Naive thymus-derived CD4-positive, alpha-beta T cell (primary cell): Measurements from ENCODE around the gene ZWILCH. TPM values are rescaled to one million over a fixed set of nuclear protein-coding genes. Genes with fewer than 3 reads are reported as not detected.
"Not testable (repeated sequence)": the region's sequence is repeated elsewhere in the genome, so short reads cannot be mapped to it uniquely, and the experiment has no call there.

Source experiments
- ATAC-seq: fragments of 150-1000 bp; cut with Tn5 transposase; 2 replicates; pipeline ENCODE4 v1.10.0; 2021; ENCODE audit warnings: mild to moderate bottlenecking, moderate library complexity
- CTCF ChIA-PET: fragments of 350-600 bp; sonication (Branson Sonifier 250); formaldehyde crosslinking; loops from one replicate; lab custom pipeline; 2021; ENCODE audit warnings: antibody characterized with exemption; lab: Charles Lee
- POLR2A ChIA-PET: fragments of 350-600 bp; sonication (Branson Sonifier 250); formaldehyde crosslinking; loops from one replicate; lab custom pipeline; 2021; ENCODE audit warnings: antibody characterized with exemption, inconsistent platforms; lab: Charles Lee
- DNase-seq, 9 donors: peaks; one replicate each; pipeline versions ENCODE4 v3.0.0 to v3.0.0-alpha.2; 2020 to 2022; ENCODE audit warnings: mixed read lengths in 1 of 9
- H3K27ac ChIP-seq: one replicate; pipeline ENCODE4 v1.7.0; 2013; ENCODE audit warnings: mild to moderate bottlenecking, low read depth, low read length, moderate library complexity
- H3K27me3 ChIP-seq, 2 donors: one replicate each; pipeline ENCODE4 v1.7.0; 2013; ENCODE audit warnings: low read length in 2 of 2, mild to moderate bottlenecking in 2 of 2, moderate library complexity in 2 of 2; ENCODE audit not compliant: control insufficient read depth in 2 of 2, insufficient read depth in 2 of 2
- H3K36me3 ChIP-seq, 3 experiments: 1 replicate in 2 of 3; 2 replicates in 1 of 3; pipeline ENCODE4 v1.7.0; 2013; ENCODE audit warnings: low read length in 3 of 3, mild to moderate bottlenecking in 3 of 3, moderate library complexity in 1 of 3; ENCODE audit not compliant: insufficient read depth in 3 of 3, control insufficient read depth in 2 of 3
- H3K4me1 ChIP-seq, 2 donors: one replicate each; pipeline ENCODE4 v1.7.0; 2013; ENCODE audit warnings: low read length in 2 of 2, mild to moderate bottlenecking in 2 of 2, moderate library complexity in 1 of 2; ENCODE audit not compliant: control insufficient read depth in 2 of 2, insufficient read depth in 2 of 2
- H3K4me3 ChIP-seq: 2 replicates; pipeline ENCODE4 v1.7.0; 2013; ENCODE audit warnings: mild to moderate bottlenecking, low read length
- H3K9me3 ChIP-seq, 3 experiments: 1 replicate in 2 of 3; 2 replicates in 1 of 3; pipeline ENCODE4 v1.7.0; 2013; ENCODE audit warnings: low read length in 3 of 3; ENCODE audit not compliant: control insufficient read depth in 2 of 3
- H3K27ac Mint-ChIP-seq, 9 donors: one replicate each; pipeline ENCODE4 v1.8.0; 2020 to 2022; ENCODE audit warnings: mixed read lengths in 9 of 9, mild to moderate bottlenecking in 8 of 9, moderate library complexity in 5 of 9, inconsistent platforms in 2 of 9
- H3K27me3 Mint-ChIP-seq, 5 donors: one replicate each; pipeline ENCODE4 v1.8.0; 2021 to 2022; ENCODE audit warnings: mixed read lengths in 5 of 5, mild to moderate bottlenecking in 1 of 5
- H3K36me3 Mint-ChIP-seq, 5 donors: one replicate each; pipeline ENCODE4 v1.8.0; 2020 to 2022; ENCODE audit warnings: mixed read lengths in 5 of 5, mild to moderate bottlenecking in 3 of 5, inconsistent platforms in 1 of 5
- H3K4me1 Mint-ChIP-seq, 7 donors: one replicate each; pipeline ENCODE4 v1.8.0; 2020 to 2022; ENCODE audit warnings: mixed read lengths in 7 of 7, mild to moderate bottlenecking in 3 of 7, inconsistent platforms in 1 of 7
- H3K4me3 Mint-ChIP-seq, 10 donors: one replicate each; pipeline ENCODE4 v1.8.0; 2020 to 2022; ENCODE audit warnings: mild to moderate bottlenecking in 10 of 10, mixed read lengths in 10 of 10, moderate library complexity in 6 of 10, inconsistent platforms in 2 of 10
- H3K9me3 Mint-ChIP-seq, 11 donors: one replicate each; pipeline ENCODE4 v1.8.0; 2020 to 2022; ENCODE audit warnings: mixed read lengths in 11 of 11, mild to moderate bottlenecking in 4 of 11, inconsistent platforms in 1 of 11, moderate library complexity in 1 of 11
- intact Hi-C, 2 donors: fragments of 100-400 bp; cut with micrococcal nuclease; formaldehyde crosslinking; loops; one replicate each; pipeline ENCODE4 v1.15.1; 2023
- polyA plus RNA-seq, 2 donors: library from polyadenylated mRNA; unstranded; fragments of 300-500 nt; fragmentation: Illumina TruSeq; gene quantifications; one replicate each; pipeline ENCODE4 v1.2.3, GENCODE V29; 2021
- total RNA-seq, 6 experiments: library from RNA in 5 of 6; stranded (reverse) in 5 of 6; gene quantifications; 1 replicate in 5 of 6; 2 replicates in 1 of 6; pipeline ENCODE4 v1.2.3 and lab custom pipeline; 2021 to 2026

ZWILCH gene
- total and polyA plus RNA-seq, 7 experiments from 2014 or later: 4.3 to 20.3 (median 6.0) TPM

- POLR2A ChIA-PET: no interaction called here
- H3K4me3 Mint-ChIP-seq: peak overlapping the region; percentile 90 to 100 (median 100)
- peaks cover 8 to 38% (median 35%) of the 10 kb centered on the region in 5 donors for H3K36me3 Mint-ChIP-seq
- no peaks in the 10 kb centered on the region for H3K9me3 Mint-ChIP-seq
- intact Hi-C loops: loop anchor here in 1 of 2 donors (5.0 to 10.0 kb wide), 4 partner anchors 1208 to 1775 kb away; partner anchors contain the start of genes FEM1B, PIAS1, RNU5A-1 and SPG21
- H3K4me3 ChIP-seq: peak overlapping the region; percentile 99
- no peaks in the 10 kb centered on the region for H3K27me3 ChIP-seq
- H3K9me3 ChIP-seq: no peaks in the 10 kb centered on the region
- peaks cover 19 to 32% of the 10 kb centered on the region in 2 donors for H3K4me1 ChIP-seq
- H3K27ac Mint-ChIP-seq: peak overlapping the region in 5 of 9 donors; percentile 51 to 97 (median 92)
- ATAC-seq: no peak
- peaks cover 16 to 60% (median 51%) of the 10 kb centered on the region in 3 experiments for H3K36me3 ChIP-seq
- CTCF ChIA-PET: interaction anchor here (0.6 kb wide), 1 partner anchor 1362 kb away, joined by 3 read pairs; no protein-coding TSS in a partner anchor
- H3K27me3 Mint-ChIP-seq: no peaks in the 10 kb centered on the region
- H3K27ac ChIP-seq: peak overlapping the region; percentile 93
- no peak for DNase-seq
- H3K4me1 Mint-ChIP-seq: peaks cover 25 to 72% (median 48%) of the 10 kb centered on the region in 7 donors
Measured at GRCh38 chr15:66502491-66502890, 2.6 kb upstream of the ZWILCH start.

- H3K27me3 Mint-ChIP-seq, H3K9me3 Mint-ChIP-seq, CTCF ChIA-PET, H3K27me3 ChIP-seq, ATAC-seq, DNase-seq, H3K9me3 ChIP-seq: not testable (repeated sequence)
- Histone ChIP-seq H3K27ac (peak overlapping the region; percentile 93), H3K4me3 (peak overlapping the region; percentile 99), H3K36me3 (peaks cover 12 to 59% (median 49%) of the 10 kb centered on the region in 3 experiments), H3K4me1 (peaks cover 14 to 28% of the 10 kb centered on the region in 2 donors)
- Mint-ChIP-seq H3K4me3 (peak overlapping the region; percentile 90 to 100 (median 100)), H3K27ac (peak overlapping the region in 7 of 9 donors; percentile 77 to 100 (median 97)), H3K36me3 (peaks cover 8 to 35% (median 31%) of the 10 kb centered on the region in 5 donors), H3K4me1 (peaks cover 24 to 65% (median 42%) of the 10 kb centered on the region in 7 donors)
- POLR2A ChIA-PET: interaction anchor here (0.6 to 3.0 kb wide), 7 partner anchors 9 to 211 kb away, joined by 3 to 31 read pairs (median 7); partner anchors contain the start of gene MAP2K1
- intact Hi-C loops: loop anchor here in 1 of 2 donors (5.0 to 10.0 kb wide), 4 partner anchors 1208 to 1774 kb away; partner anchors contain the start of genes FEM1B, PIAS1, RNU5A-1 and SPG21
Measured at GRCh38 chr15:66503041-66503648, 2.0 kb upstream of the ZWILCH start.

- Histone ChIP-seq H3K27me3 (no peaks in the 10 kb centered on the region), H3K4me1 (peaks cover 13 to 22% of the 10 kb centered on the region in 2 donors), H3K9me3 (no peaks in the 10 kb centered on the region), H3K36me3 (peaks cover 6 to 51% (median 41%) of the 10 kb centered on the region in 3 experiments), H3K4me3 (peak overlapping the region; percentile 99), H3K27ac (peak overlapping the region; percentile 93)
- DNase-seq (no peak), ATAC-seq (no peak)
- Mint-ChIP-seq H3K4me3 (peak overlapping the region; percentile 90 to 100 (median 100)), H3K36me3 (peaks cover 8 to 32% (median 29%) of the 10 kb centered on the region in 5 donors), H3K27me3 (no peaks in the 10 kb centered on the region), H3K4me1 (peaks cover 21 to 59% (median 41%) of the 10 kb centered on the region in 7 donors), H3K27ac (peak overlapping the region; percentile 92 to 100 (median 99)), H3K9me3 (no peaks in the 10 kb centered on the region)
- ChIA-PET CTCF (interaction anchor here (0.7 to 1.0 kb wide), 3 partner anchors 64 to 253 kb away, joined by 3 read pairs; no protein-coding TSS in a partner anchor), POLR2A (interaction anchor here (0.6 to 3.0 kb wide), 10 partner anchors 10 to 212 kb away, joined by 3 to 31 read pairs (median 6); partner anchors contain the start of gene MAP2K1)
- intact Hi-C loops: loop anchor here (1.0 to 10.0 kb wide), 8 partner anchors 117 to 1773 kb away; partner anchors contain the start of genes DIS3L (in 1 of the 2), FEM1B (in 1 of the 2), MAP2K1 (in 1 of the 2) and PIAS1 (in 1 of the 2)
Measured at GRCh38 chr15:66503780-66504562, 1.2 kb upstream of the ZWILCH start.

- peak; percentile 14 for ATAC-seq
- H3K36me3 Mint-ChIP-seq: peaks cover 3 to 22% (median 18%) of the 10 kb centered on the region in 5 donors
- H3K27me3 Mint-ChIP-seq: no peaks in the 10 kb centered on the region
- Histone ChIP-seq H3K27me3 (no peaks in the 10 kb centered on the region), H3K4me1 (peaks cover 13 to 22% of the 10 kb centered on the region in 2 donors), H3K9me3 (no peaks in the 10 kb centered on the region), H3K4me3 (peak overlapping the region; percentile 99), H3K36me3 (peaks cover 2 to 36% (median 26%) of the 10 kb centered on the region in 3 experiments), H3K27ac (peak overlapping the region; percentile 93)
- intact Hi-C loops: loop anchor here (1.0 to 10.0 kb wide), 10 partner anchors 8 to 1549 kb away; partner anchors contain the start of genes SNAPC5 (in 2 of the 2), DIS3L (in 1 of the 2), MAP2K1 (in 1 of the 2) and PIAS1 (in 1 of the 2)
- peak overlapping the region; percentile 92 to 100 (median 99) for H3K27ac Mint-ChIP-seq
- peak overlapping the region; percentile 90 to 100 (median 100) for H3K4me3 Mint-ChIP-seq
- ChIA-PET CTCF (interaction anchor here (0.7 to 1.3 kb wide), 2 partner anchors 52 to 113 kb away, joined by 4 to 5 read pairs; no protein-coding TSS in a partner anchor), POLR2A (interaction anchor here (0.5 to 3.0 kb wide), 11 partner anchors 11 to 727 kb away, joined by 3 to 31 read pairs (median 4); partner anchors contain the start of gene MAP2K1)
- H3K9me3 Mint-ChIP-seq: no peaks in the 10 kb centered on the region
- DNase-seq: no peak
- H3K4me1 Mint-ChIP-seq: peaks cover 19 to 52% (median 41%) of the 10 kb centered on the region in 7 donors
Measured at GRCh38 chr15:66505430-66505811, 295 bp downstream of the ZWILCH start.

- Mint-ChIP-seq H3K27ac (peak overlapping the region; percentile 92 to 100 (median 99)), H3K27me3 (no peaks in the 10 kb centered on the region), H3K36me3 (peaks cover 3 to 20% (median 17%) of the 10 kb centered on the region in 5 donors), H3K4me3 (peak overlapping the region; percentile 90 to 100 (median 100)), H3K9me3 (no peaks in the 10 kb centered on the region), H3K4me1 (peaks cover 19 to 51% (median 41%) of the 10 kb centered on the region in 7 donors)
- Histone ChIP-seq H3K4me1 (peaks cover 13 to 22% of the 10 kb centered on the region in 2 donors), H3K27ac (peak overlapping the region; percentile 93), H3K9me3 (no peaks in the 10 kb centered on the region), H3K36me3 (peaks cover 2 to 32% (median 22%) of the 10 kb centered on the region in 3 experiments), H3K27me3 (no peaks in the 10 kb centered on the region), H3K4me3 (peak overlapping the region; percentile 99)
- intact Hi-C loops: loop anchor here (1.0 to 10.0 kb wide), 10 partner anchors 9 to 1549 kb away; partner anchors contain the start of genes SNAPC5 (in 2 of the 2), DIS3L (in 1 of the 2), MAP2K1 (in 1 of the 2) and PIAS1 (in 1 of the 2)
- DNase-seq (no peak), ATAC-seq (no peak)
- POLR2A ChIA-PET: interaction anchor here (0.5 to 3.0 kb wide), 7 partner anchors 11 to 727 kb away, joined by 3 to 31 read pairs (median 3); partner anchors contain the start of gene MAP2K1
- CTCF ChIA-PET: interaction anchor here (1.3 kb wide), 1 partner anchor 113 kb away, joined by 4 read pairs; no protein-coding TSS in a partner anchor
Measured at GRCh38 chr15:66505818-66506217, 692 bp downstream of the ZWILCH start.
